Sciatic nerve (tissue), 1 donor: ENCODE data around the gene SHROOM3. TPM values are rescaled to one million over a fixed set of nuclear protein-coding genes. Genes with fewer than 3 reads are reported as not detected.

Experiments used
- microRNA-seq: library from miRNA; unstranded; fragments of <30 nt; microRNA quantifications from one replicate; pipeline ENCODE4 v1.2.0, GENCODE V29; 2020
- total RNA-seq: library from RNA; stranded (reverse); fragmentation: NEBNext Ultra II Directional; extraction: Animal tissue kit (Norgen Biotek cat#: 25700); gene quantifications from one replicate; pipeline ENCODE4 v1.2.1, GENCODE V29; 2021
- donor health status: DM: no; HTN: no; CAD: no.

SHROOM3 gene
- total RNA-seq, 1 donor from 2014 or later, result 46.2 TPM

Small RNA genes lying within 50 kb of the gene (microRNA-seq; reads per million reads assigned to microRNA genes)
- gene MIR4450 (not detected), gene MIR548AH (not detected)

Other genes with a start within 250 kb of the SHROOM3 start
- gene SCARB2, start 221.4 kb upstream of the SHROOM3 start, total RNA-seq, result 145 TPM
- 2.5 TPM for gene FAM47E, start 183.5 kb upstream of the SHROOM3 start, total RNA-seq
- gene STBD1, start 128.5 kb upstream of the SHROOM3 start, total RNA-seq, result 3.9 TPM
- gene CCDC158, start 14.1 kb upstream of the SHROOM3 start, total RNA-seq, result 1.9 TPM